K562 (cell line): ENCODE results near the gene CDK11A. TPM values are rescaled to one million over a fixed set of nuclear protein-coding genes. Genes with fewer than 3 reads are reported as not detected.

Experiments
- ATF3 ChIP-seq, 2 experiments: fragments of 450-650 bp in 1 of 2; sonication (generic) in 1 of 2; formaldehyde crosslinking in 1 of 2; IDR thresholded peaks in 1 of 2; conservative IDR thresholded peaks in 1 of 2; 2 replicates each; pipeline versions ENCODE4 v1.6.1 to v1.8.1; 2016 to 2023; ENCODE audit warnings: mild to moderate bottlenecking in 2 of 2, moderate library complexity in 2 of 2, inconsistent platforms in 1 of 2, missing genetic modification reagents in 1 of 2
- C11orf30 ChIP-seq: fragments of 450-650 bp; IDR thresholded peaks from 2 replicates; pipeline ENCODE4 v1.6.1; 2016; ENCODE audit warnings: low read depth, mild to moderate bottlenecking
- CSDE1 ChIP-seq, 2 experiments: fragments of 450-650 bp; IDR thresholded peaks; 2 replicates each; pipeline ENCODE4 v1.6.1; 2016; ENCODE audit warnings: mild to moderate bottlenecking in 1 of 2
- CTBP1 ChIP-seq: fragments of 450-650 bp; IDR thresholded peaks from 2 replicates; pipeline ENCODE4 v1.6.1; 2016; ENCODE audit warnings: borderline replicate concordance
- CTCF ChIP-seq, 3 experiments: IDR thresholded peaks in 2 of 3; conservative IDR thresholded peaks in 1 of 3; 2 replicates each; pipeline ENCODE4 v1.5.1; 2011 to 2012; ENCODE audit warnings: low read length in 3 of 3, mild to moderate bottlenecking in 3 of 3, control low read depth in 2 of 3, improper control_type of control experiment in 1 of 3, inconsistent platforms in 1 of 3, low read depth in 1 of 3, mixed read lengths in 1 of 3, moderate library complexity in 1 of 3; ENCODE audit not compliant: insufficient read depth in 2 of 3
- DIDO1 ChIP-seq: fragments of 450-650 bp; IDR thresholded peaks from 2 replicates; pipeline ENCODE4 v1.6.1; 2016; ENCODE audit warnings: low read depth, missing biosample characterization, missing genetic modification characterization
- E2F6 ChIP-seq, 2 experiments: IDR thresholded peaks; 2 replicates each; pipeline ENCODE4 v1.6.1; 2011; ENCODE audit warnings: borderline replicate concordance in 1 of 2, control low read depth in 1 of 2, low read depth in 1 of 2, low read length in 1 of 2, mild to moderate bottlenecking in 1 of 2, mixed read lengths in 1 of 2, moderate library complexity in 1 of 2; ENCODE audit not compliant: insufficient read depth in 1 of 2, insufficient read length in 1 of 2, poor library complexity in 1 of 2, severe bottlenecking in 1 of 2; ENCODE audit errors: extremely low read depth in 1 of 2
- EP400 ChIP-seq: fragments of 450-650 bp; IDR thresholded peaks from 2 replicates; pipeline ENCODE4 v1.6.1; 2017; ENCODE audit warnings: antibody characterized with exemption, mild to moderate bottlenecking, moderate library complexity
- JUNB ChIP-seq: fragments of 450-650 bp; formaldehyde crosslinking; conservative IDR thresholded peaks from 2 replicates; pipeline ENCODE4 v1.4.0; 2020; ENCODE audit warnings: mild to moderate bottlenecking
- MLLT1 ChIP-seq, 2 experiments: fragments of 450-650 bp; IDR thresholded peaks; 2 replicates each; pipeline ENCODE4 v1.6.1; 2016
- MYC ChIP-seq, 2 experiments: fragments of 250-450 bp in 1 of 2; sonication (Bioruptor Pico) in 1 of 2; IDR thresholded peaks; 2 replicates each; pipeline versions ENCODE4 v1.5.1 to v1.6.1; 2012 to 2021; ENCODE audit warnings: low read depth in 2 of 2, borderline replicate concordance in 1 of 2, improper control_type of control experiment in 1 of 2, low read length in 1 of 2, mild to moderate bottlenecking in 1 of 2, moderate library complexity in 1 of 2
- TARDBP ChIP-seq: fragments of 450-650 bp; IDR thresholded peaks from 2 replicates; pipeline ENCODE4 v1.6.1; 2016
- ZBTB12 ChIP-seq: fragments of 250-450 bp; sonication (Bioruptor Pico); IDR thresholded peaks from 2 replicates; pipeline ENCODE4 v1.4.0; 2020
- ZNF395 ChIP-seq: fragments of 200-800 bp; sonication (Bioruptor generic); IDR thresholded peaks from 2 replicates; pipeline ENCODE4 v1.6.1; 2017; ENCODE audit warnings: missing genetic modification characterization, missing compliant biosample characterization
- polyA plus RNA-seq, 8 experiments: library from polyadenylated mRNA; depleted of rRNA in 4 of 8; stranded (reverse) in 5 of 8; unstranded in 3 of 8; fragments of >200 nt; fragmentation: Nextera tagmentation in 2 of 8; fragmentation: Illumina TruSeq in 1 of 8; extraction: Ambion mirVana in 2 of 8; extraction: Trizol in 1 of 8; gene quantifications; 2 replicates each; pipeline versions ENCODE4 v1.2.1 to v1.2.3, GENCODE V29; 2011 to 2014; ENCODE audit warnings: inconsistent platforms in 1 of 8, missing spikeins in 1 of 8
- total RNA-seq, 7 experiments: library from RNA; depleted of rRNA in 6 of 7; stranded (reverse); fragments of >200 nt in 6 of 7; fragmentation: Illumina TruSeq in 2 of 7; extraction: Trizol in 2 of 7; gene quantifications; 2 replicates each; pipeline versions ENCODE4 v1.2.1 to v1.2.3, GENCODE V29; 2011 to 2021; ENCODE audit warnings: low replicate concordance in 1 of 7

The CDK11A gene
- total and polyA plus RNA-seq, 9 of the 15 experiments (the other 6 are each of a cell fraction or from before 2014, with no cell fraction given): 4.5 to 71.0 (median 43.9) TPM

GRCh38 chr1:1724035-1724864, at the start of gene CDK11A (continued):
- TF ChIP-seq MYC (IDR thresholded peaks at IDR 0.05; ENCODE audit: low read depth, low read length) (peak; percentile 61), MYC (CRISPR knock-in tag; IDR thresholded peaks at IDR 0.05; ENCODE audit: borderline replicate concordance, low read depth) (0 out of 2 replicates have a peak, but pooled peaks have one; percentile 36), C11orf30 (peak; percentile 99), EP400 (peak; percentile 91), JUNB (CRISPR knock-in tag) (0 out of 2 replicates have a peak, but pooled peaks have one; percentile 35), CSDE1 (IDR thresholded peaks at IDR 0.05) (peak in 1 of 2 experiments; percentile 83; a peak in 2 of 4 replicates), ZNF395 (0 out of 2 replicates have a peak, but pooled peaks have one; percentile 18), MLLT1 (IDR thresholded peaks at IDR 0.05) (peak; percentile 25 to 93; a peak in 2 of 4 replicates), TARDBP (peak; percentile 71; the same call in 1 of the 2 replicates), CTBP1 (peak; percentile 79), ZBTB12 (CRISPR knock-in tag) (peak; percentile 99), DIDO1 (tag) (peak; percentile 89), E2F6 (IDR thresholded peaks at IDR 0.05; ENCODE audit: borderline replicate concordance in 1 of 2, extremely low read depth in 1 of 2, insufficient read depth in 1 of 2, insufficient read length in 1 of 2, low read depth in 1 of 2, low read length in 1 of 2, poor library complexity in 1 of 2, severe bottlenecking in 1 of 2) (peak; percentile 42 to 71), CTCF (IDR thresholded peaks at IDR 0.05 in 2 of 3, conservative IDR thresholded peaks at IDR 0.05 in 1 of 3; ENCODE audit: insufficient read depth in 2 of 3, low read depth in 1 of 3, low read length in 3 of 3) (peak; percentile 17 to 52 (median 37); a peak in 5 of 6 replicates), ATF3 (IDR thresholded peaks at IDR 0.05) (peak; percentile 88), ATF3 (CRISPR knock-in tag; conservative IDR thresholded peaks at IDR 0.05) (peak; percentile 85)
